Aorta (tissue), 5 donors: ENCODE data around the gene LTB. TPM values are rescaled to one million over a fixed set of nuclear protein-coding genes. Genes with fewer than 3 reads are reported as not detected.
A peak's percentile ranks its signal among the peaks of the same experiment; 100 is the strongest.

Source experiments
- ATAC-seq: fragments of 200-7000 bp; cut with Tn5 transposase; one replicate; pipeline ENCODE4 v1.9.1; 2022; ENCODE audit warnings: moderate library complexity; ENCODE audit not compliant: low FRiP score
- DNase-seq, 2 donors: peaks; one replicate each; pipeline ENCODE4 v3.0.0-alpha.2; 2020
- H3K27ac ChIP-seq, 2 donors: one replicate each; pipeline ENCODE4 v1.5.1; 2013; ENCODE audit warnings: low read length in 2 of 2, mild to moderate bottlenecking in 2 of 2, moderate library complexity in 2 of 2, control low read depth in 1 of 2, inconsistent platforms in 1 of 2, low read depth in 1 of 2
- H3K27me3 ChIP-seq, 2 donors: one replicate each; pipeline ENCODE4 v1.6.1; 2013; ENCODE audit warnings: control low read depth in 1 of 2, low read length in 1 of 2, mild to moderate bottlenecking in 1 of 2, moderate library complexity in 1 of 2; ENCODE audit not compliant: insufficient read depth in 2 of 2, control insufficient read depth in 1 of 2
- H3K36me3 ChIP-seq, 2 donors: one replicate each; pipeline ENCODE4 v1.6.1; 2013; ENCODE audit warnings: control low read depth in 1 of 2, low read length in 1 of 2, mild to moderate bottlenecking in 1 of 2; ENCODE audit not compliant: insufficient read depth in 2 of 2, control insufficient read depth in 1 of 2
- H3K4me1 ChIP-seq, 2 donors: one replicate each; pipeline ENCODE4 v1.6.1; 2013; ENCODE audit warnings: low read length in 2 of 2, control low read depth in 1 of 2, mild to moderate bottlenecking in 1 of 2, moderate library complexity in 1 of 2; ENCODE audit not compliant: insufficient read depth in 2 of 2, control insufficient read depth in 1 of 2
- H3K4me3 ChIP-seq, 2 donors: one replicate each; pipeline ENCODE4 v1.5.1; 2013; ENCODE audit warnings: low read length in 2 of 2, control low read depth in 1 of 2, mild to moderate bottlenecking in 1 of 2
- H3K9me3 ChIP-seq: one replicate; pipeline ENCODE4 v1.6.1; 2013; ENCODE audit warnings: mild to moderate bottlenecking, low read length; ENCODE audit not compliant: control insufficient read depth
- WGBS, 2 donors: extraction: QIAGEN DNeasy Blood & Tissue Kit; methylation state at CpG; one replicate each; pipeline ENCODE4 v1.1.7; 2013; 5-methylcytosine and 5-hydroxymethylcytosine counted together
- intact Hi-C, 2 donors: fragments of 100-400 bp; cut with DNase I; formaldehyde crosslinking; loops; one replicate each; pipeline versions ENCODE4 v1.14.2 to v1.15.0; 2022
- polyA plus RNA-seq, 2 donors: library from polyadenylated mRNA; stranded (reverse); fragments of 200-250 nt; gene quantifications; one replicate each; pipeline ENCODE4 v1.2.3, GENCODE V29; 2013
- total RNA-seq, 2 donors: library from RNA; stranded (reverse); fragmentation: NEBNext Ultra II Directional; extraction: Animal tissue kit (Norgen Biotek cat#: 25700); gene quantifications; one replicate each; pipeline ENCODE4 v1.2.1, GENCODE V29; 2021
- donor health status: healthy with polysubstance abuse.
- donor health status: Bipolar disorder and iron deficiency.
- donor health status: DM: no; HTN: no; CAD: no.
- donor health status: DM: no; HTN: no; CAD: no.
- donor health status: DM: yes; HTN: yes; CAD: no.

LTB gene
- total and polyA plus RNA-seq, 4 donors = 0.88 to 3.6 (median 2.0) TPM

GRCh38 chr6:31622684-31623091 lies 40.5 kb upstream of the LTB start:
- Histone ChIP-seq H3K9me3 (no peaks in the 10 kb centered on the region), H3K27me3 (no peaks in the 10 kb centered on the region), H3K4me3 (no peak overlapping the region), H3K36me3 (peaks cover 10 to 14% of the 10 kb centered on the region in 2 donors), H3K4me1 (no peaks in the 10 kb centered on the region), H3K27ac (no peak overlapping the region)
- intact Hi-C loops = loop anchor here (5.0 kb wide), 2 partner anchors 40 to 1960 kb away; partner anchors contain the start of genes C6orf47 (in 1 of the 2) and GPANK1 (in 1 of the 2)
- no peak for ATAC-seq
- 59 to 64% methylated on average over 10 of the region's 10 CpGs for WGBS, 2 donors
- DNase-seq = no peak

- intact Hi-C loops = loop anchor here (5.0 kb wide), 2 partner anchors 40 to 1960 kb away; partner anchors contain the start of genes C6orf47 (in 1 of the 2) and GPANK1 (in 1 of the 2)
- WGBS, 2 donors = 12% methylated on average over 4 of the region's 4 CpGs
- no peaks in the 10 kb centered on the region for H3K9me3 ChIP-seq
- no peak overlapping the region for H3K27ac ChIP-seq
- ATAC-seq (no peak), DNase-seq (no peak)
- no peak overlapping the region for H3K4me3 ChIP-seq
- H3K36me3 ChIP-seq = peaks cover 7 to 14% of the 10 kb centered on the region in 2 donors
- H3K27me3 ChIP-seq = no peaks in the 10 kb centered on the region
- H3K4me1 ChIP-seq = no peaks in the 10 kb centered on the region
Measured at GRCh38 chr6:31621991-31622390, 39.8 kb upstream of the LTB start.

GRCh38 chr6:31621320-31621939 lies 39.2 kb upstream of the LTB start:
- DNase-seq (no peak), ATAC-seq (no peak)
- intact Hi-C loops = loop anchor here (5.0 kb wide), 2 partner anchors 41 to 1959 kb away; partner anchors contain the start of genes C6orf47 (in 1 of the 2) and GPANK1 (in 1 of the 2)
- no peaks in the 10 kb centered on the region for H3K27me3 ChIP-seq
- 2% methylated on average over 15 of the region's 15 CpGs for WGBS, 2 donors
- H3K27ac ChIP-seq = peak overlapping the region; percentile 68 to 91
- no peaks in the 10 kb centered on the region for H3K4me1 ChIP-seq
- H3K36me3 ChIP-seq = peaks cover 7 to 12% of the 10 kb centered on the region in 2 donors
- H3K9me3 ChIP-seq = no peaks in the 10 kb centered on the region
- peak overlapping the region; percentile 87 to 88 for H3K4me3 ChIP-seq

GRCh38 chr6:31620586-31621319 lies 38.5 kb upstream of the LTB start, which contains the start of gene PRRC2A:
Gene PRRC2A (plus strand): TSS chr6:31620715. CDS start chr6:31622790, 2,075 bp downstream.
- H3K36me3 ChIP-seq = peaks cover 7% of the 10 kb centered on the region in 2 donors
- H3K27me3 ChIP-seq = no peaks in the 10 kb centered on the region
- H3K9me3 ChIP-seq = no peaks in the 10 kb centered on the region
- whole genome bisulfite sequencing, 2 donors = 0% methylated on average over 25 to 67 of the region's 67 CpGs
- peak in 1 of 2 donors; percentile 97 for DNase-seq
- peak within 1 kb of the TSS; percentile 87 to 88 for H3K4me3 ChIP-seq
- peak; percentile 95 for ATAC-seq
- intact Hi-C loops = loop anchor here (5.0 kb wide), 2 partner anchors 42 to 1958 kb away; partner anchors contain the start of genes C6orf47 (in 1 of the 2) and GPANK1 (in 1 of the 2)
- peak within 1 kb of the TSS; percentile 89 to 91 for H3K27ac ChIP-seq
- H3K4me1 ChIP-seq = no peaks in the 10 kb centered on the region

- Histone ChIP-seq H3K27me3 (no peaks in the 10 kb centered on the region), H3K36me3 (peaks cover 3 to 5% of the 10 kb centered on the region in 2 donors), H3K27ac (peak overlapping the region; percentile 59 to 89), H3K4me1 (no peaks in the 10 kb centered on the region), H3K9me3 (no peaks in the 10 kb centered on the region), H3K4me3 (peak overlapping the region; percentile 11 to 22)
- ATAC-seq (peak; percentile 97), DNase-seq (peak; percentile 98 to 99)
- 0 to 1% methylated on average over 50 of the region's 50 CpGs for WGBS, 2 donors
- intact Hi-C loops = loop anchor here (5.0 kb wide), 3 partner anchors 42 to 1958 kb away; partner anchors contain the start of genes C6orf47 (in 1 of the 2) and GPANK1 (in 1 of the 2)
Measured at GRCh38 chr6:31619805-31620585, 37.8 kb upstream of the LTB start.

- 59 to 82% methylated on average over 2 of the region's 2 CpGs for WGBS, 2 donors
- intact Hi-C loops = loop anchor here in 1 of 2 donors (5.0 kb wide), 1 partner anchor 330 kb away; no protein-coding TSS in a partner anchor
- H3K27ac ChIP-seq = no peak overlapping the region
- DNase-seq (no peak), ATAC-seq (no peak)
- H3K27me3 ChIP-seq = no peaks in the 10 kb centered on the region
- H3K4me1 ChIP-seq = no peaks in the 10 kb centered on the region
- no peaks in the 10 kb centered on the region for H3K36me3 ChIP-seq
- H3K4me3 ChIP-seq = no peak overlapping the region
- no peaks in the 10 kb centered on the region for H3K9me3 ChIP-seq
Measured at GRCh38 chr6:31617010-31617409, 34.8 kb upstream of the LTB start.

GRCh38 chr6:31615748-31616147 lies 33.5 kb upstream of the LTB start:
- WGBS, 2 donors = 57 to 60% methylated on average over 5 to 7 of the region's 7 CpGs
- H3K4me3 ChIP-seq = no peak overlapping the region
- no peak for DNase-seq
- no peaks in the 10 kb centered on the region for H3K4me1 ChIP-seq
- H3K9me3 ChIP-seq = no peaks in the 10 kb centered on the region
- H3K36me3 ChIP-seq = no peaks in the 10 kb centered on the region
- H3K27me3 ChIP-seq = no peaks in the 10 kb centered on the region
- no peak overlapping the region for H3K27ac ChIP-seq
- ATAC-seq = no peak
- intact Hi-C loops = loop anchor here in 1 of 2 donors (5.0 kb wide), 1 partner anchor 328 kb away; no protein-coding TSS in a partner anchor
